GM20431 (cell line): ENCODE data around the gene TRIO.
"Not testable (repeated sequence)": the region's sequence is repeated elsewhere in the genome, so short reads cannot be mapped to it uniquely, and the experiment has no call there.

ENCODE experiments used
- in situ Hi-C: fragments of 300-500 bp; cut with MseI, MboI; formaldehyde crosslinking; loops from one replicate; pipeline ENCODE4 v1.15.0; 2020; ENCODE audit warnings: low sequenced_read_pairs; ENCODE audit not compliant: unreplicated experiment

The TRIO gene

DNA sequence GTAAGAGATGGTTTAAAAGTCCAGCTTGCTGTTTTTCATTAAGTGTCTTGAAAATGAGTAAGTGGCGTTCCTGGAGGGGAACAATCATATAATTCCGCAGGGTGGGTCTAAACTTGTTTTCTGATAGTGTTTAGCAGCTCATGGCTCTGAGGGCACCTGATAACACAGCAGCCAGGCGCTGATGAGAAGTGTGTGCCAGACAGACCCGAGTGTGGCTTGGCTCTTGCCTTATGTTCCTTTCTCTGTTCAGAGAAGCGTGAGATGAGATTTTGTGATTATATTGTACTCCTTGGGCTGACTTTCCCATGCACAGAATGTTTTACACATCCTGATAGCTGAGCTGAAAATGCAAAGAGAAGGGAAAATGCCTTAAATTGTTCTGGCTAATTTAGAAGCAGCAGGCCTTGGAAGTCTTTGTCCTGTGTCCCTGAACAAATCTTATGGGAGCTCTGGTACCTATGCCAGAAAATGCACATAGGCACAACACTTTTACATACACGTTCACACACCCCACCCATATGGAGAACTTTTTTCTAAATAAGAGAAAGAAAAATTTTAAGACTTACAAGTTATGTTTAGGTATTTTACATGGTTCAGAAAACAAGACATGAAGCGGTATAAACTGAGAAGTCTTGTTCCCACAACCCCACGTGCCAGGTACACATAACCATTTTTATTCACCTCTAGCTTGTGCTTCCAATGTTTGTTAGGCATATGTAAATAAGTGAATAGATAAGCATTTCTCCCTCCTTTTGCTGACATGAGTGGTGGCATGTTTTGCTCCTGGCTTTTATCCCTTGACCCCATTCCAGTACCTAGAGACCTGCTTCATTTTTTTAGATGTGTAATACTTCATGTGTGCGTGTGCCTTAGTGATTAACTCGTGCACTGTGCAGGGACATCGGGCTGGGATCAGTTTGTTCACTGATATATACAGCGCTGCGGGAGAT, 286.2 kb downstream of the TRIO start:
- in situ Hi-C loops, result no loop called here

DNA sequence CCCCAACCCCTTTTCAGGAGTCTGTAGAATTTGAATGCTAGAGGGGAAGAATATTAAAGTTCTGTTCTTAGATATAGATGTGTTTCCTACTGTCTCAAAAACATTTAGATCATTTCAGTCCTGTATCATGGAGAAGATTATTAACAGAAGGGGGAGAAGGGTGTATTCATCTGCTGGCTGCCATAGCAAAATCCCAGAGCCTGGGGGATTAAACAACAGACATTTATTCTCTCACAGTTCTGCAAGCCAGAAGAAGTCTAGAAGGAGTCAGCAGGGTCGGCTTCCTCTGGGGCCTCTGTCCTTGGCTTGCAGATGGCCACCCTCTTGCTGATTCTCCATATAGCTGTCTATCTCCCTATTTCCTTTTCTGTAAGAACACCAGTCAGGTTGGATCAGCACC, 288.4 kb downstream of the TRIO start:
- in situ Hi-C loops, result no loop called here

DNA sequence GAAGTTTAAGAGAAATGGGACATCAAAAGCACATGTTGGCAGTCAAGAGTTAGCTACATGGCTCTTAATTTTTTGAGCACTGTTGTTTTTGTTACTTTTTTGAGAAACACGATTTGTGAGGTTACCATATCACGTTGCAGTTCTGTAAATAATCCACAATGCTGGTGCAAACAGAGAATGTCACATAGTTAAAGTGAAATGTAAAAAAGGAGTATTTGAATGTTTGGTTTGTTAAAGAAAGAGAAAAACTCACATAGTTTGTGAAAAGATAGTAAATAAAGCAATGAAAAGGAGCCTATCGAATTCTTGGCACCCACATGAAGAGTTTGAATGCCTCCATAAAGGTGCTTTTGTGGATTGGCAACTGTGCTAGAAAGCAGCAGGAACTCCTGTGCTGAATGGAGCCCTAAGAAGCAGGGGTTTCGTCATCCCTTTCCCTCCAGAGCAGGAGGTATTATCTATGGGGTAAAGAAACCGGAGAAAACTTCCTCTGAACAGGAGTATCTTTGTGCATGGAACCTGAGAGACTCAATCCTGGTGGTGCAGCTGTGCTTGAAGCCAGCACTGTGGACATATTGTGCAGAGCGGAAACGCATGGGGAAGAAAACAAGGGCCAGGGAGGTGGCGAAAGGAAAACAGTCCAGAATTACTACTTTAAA, 289.9 kb downstream of the TRIO start:
- in situ Hi-C loops, result no loop called here

DNA sequence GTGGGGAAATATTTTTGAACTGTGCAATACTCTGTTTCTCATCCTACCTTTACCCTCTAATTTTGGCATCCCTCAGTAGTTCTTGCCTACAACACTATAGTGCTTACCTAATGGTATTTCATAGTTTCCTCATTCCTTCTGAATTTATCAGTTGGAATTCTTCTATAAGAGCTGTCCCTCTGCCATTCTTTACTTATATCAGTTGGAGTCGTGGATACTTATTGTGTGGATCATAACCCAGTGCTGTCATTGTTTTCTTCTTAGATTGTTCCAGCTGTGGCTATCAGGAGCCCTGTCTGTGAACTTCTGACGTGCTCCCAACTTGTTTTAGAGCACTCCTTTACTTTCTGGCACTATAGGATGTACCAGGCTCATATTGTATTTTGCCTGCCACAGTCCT, 292.3 kb downstream of the TRIO start:
- in situ Hi-C loops, result no loop called here

DNA sequence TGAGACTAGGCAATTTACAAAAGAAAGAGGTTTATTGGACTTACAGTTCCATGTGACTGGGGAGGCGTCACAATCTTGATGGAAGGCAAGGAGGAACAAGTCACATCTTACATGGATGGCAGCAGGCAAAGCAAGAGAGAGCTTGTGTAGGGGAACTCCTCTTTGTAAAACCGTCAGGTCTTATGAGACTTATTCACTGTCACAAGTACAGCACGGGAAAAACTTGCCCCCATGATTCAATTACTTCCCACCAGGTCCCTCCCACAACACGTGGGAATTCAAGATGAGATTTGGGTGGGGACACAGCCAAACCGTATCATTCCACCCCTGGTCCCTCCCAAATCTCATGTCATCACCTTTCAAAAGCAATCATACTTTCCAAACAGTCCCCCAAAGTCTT, 293.0 kb downstream of the TRIO start:
- in situ Hi-C loops, result not testable (repeated sequence)

DNA sequence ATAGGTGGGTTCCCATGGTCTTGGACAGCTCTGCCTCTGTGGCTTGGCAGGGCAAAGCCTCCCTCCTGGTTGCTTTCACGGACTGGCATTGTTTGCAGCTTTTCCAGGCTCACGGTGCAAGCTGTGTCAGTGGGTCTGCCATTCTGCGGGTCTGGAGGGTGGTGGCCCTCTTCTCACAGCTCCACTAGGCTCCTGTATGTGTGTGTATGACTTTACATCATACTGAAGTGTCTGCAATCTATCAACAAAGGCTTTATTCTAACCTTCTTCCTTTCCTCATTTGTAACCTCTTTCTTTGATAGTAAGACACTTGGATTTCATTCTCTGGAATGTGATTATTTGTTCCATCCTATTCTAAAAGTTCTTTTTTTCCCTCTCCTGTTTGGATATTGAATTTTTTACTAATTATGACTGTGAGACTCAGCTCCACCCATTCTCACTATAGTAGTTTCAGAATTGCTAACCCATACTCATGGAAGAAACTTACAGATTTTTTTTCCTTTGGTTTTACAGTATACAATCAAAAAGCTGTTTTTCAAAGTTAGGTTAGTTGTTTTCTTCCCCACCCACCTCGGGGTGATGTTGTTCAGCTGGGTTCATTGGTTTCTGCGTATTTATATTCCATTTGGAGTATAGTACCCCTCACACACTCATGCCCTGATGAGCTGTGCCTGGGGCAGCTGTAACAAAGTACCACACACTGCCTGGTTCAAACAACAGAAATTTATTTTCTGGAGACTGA, 293.8 kb downstream of the TRIO start:
- in situ Hi-C loops, result no loop called here

DNA sequence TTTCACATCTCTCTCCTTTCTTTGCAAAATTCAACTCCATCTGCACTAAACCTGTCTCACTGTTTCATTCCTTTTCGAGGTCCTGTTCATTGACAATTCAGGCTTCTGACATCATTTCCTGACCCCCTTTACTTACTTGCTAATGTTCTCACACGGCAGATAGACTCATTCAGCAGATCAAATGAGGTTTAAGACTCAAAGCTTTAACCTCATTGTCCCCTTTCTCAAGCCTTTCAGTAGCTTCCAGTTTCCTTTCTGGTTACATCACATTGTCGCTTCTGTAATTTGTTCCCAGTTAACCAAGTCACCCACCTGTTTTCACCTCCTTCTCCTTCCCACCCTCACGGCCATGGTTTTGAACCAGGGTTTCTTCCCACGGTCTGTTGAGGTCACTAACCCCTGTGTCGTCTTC, 295.1 kb downstream of the TRIO start:
- in situ Hi-C loops, result no loop called here

DNA sequence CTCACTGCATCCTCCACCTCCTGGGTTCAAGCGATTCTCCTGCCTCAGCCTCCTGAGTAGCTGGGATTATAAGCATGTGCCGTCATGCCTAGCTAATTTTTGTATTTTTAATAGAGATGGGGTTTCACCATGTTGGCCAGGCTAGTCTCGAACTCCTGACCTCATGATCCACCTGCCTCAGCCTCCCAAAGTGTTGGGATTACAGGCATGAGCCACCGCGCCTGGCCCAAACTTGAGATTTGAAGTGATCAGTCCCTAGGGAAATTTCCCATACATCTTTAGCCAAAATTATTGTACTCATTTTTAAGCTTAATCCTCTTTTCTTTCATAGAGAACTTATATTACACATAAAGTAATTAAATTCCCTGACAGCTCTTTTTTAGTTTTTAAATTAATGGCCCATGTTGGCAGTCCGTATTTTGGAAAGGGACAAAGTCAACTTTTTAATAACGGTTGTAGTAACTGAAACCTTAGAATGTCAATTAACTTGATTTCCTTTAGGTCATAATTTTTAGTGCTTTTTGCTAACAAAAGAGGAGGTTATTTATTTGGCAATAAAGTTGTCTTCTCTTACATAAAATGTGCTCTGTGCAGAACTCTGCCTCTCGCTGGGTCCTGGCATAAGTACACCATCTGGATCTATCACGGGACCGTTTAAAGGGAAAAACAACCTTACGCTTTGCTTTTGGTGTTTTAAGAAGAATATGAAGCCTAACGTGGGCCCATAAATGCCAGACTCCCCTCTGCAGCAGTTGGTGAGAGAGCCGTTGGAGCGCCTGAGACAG, 296.1 kb downstream of the TRIO start:
- in situ Hi-C loops, result no loop called here

DNA sequence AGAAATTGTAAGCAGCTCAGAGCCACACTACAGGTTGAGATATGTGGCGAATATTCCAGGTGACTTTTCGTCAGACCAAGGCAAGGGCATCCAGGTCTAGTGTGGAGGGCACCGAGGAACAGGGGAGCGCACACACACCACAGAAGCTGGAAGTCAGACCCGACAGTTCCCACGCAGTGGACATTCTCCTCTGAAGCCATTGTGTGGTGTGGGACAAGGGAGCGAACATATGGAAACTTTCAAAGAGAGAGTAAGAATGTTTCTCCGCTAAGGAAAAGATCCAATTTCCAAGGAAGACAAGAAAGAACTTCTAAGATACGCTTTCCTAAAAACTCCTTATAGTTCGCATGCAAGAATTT, 297.1 kb downstream of the TRIO start:
- in situ Hi-C loops, result no loop called here

DNA sequence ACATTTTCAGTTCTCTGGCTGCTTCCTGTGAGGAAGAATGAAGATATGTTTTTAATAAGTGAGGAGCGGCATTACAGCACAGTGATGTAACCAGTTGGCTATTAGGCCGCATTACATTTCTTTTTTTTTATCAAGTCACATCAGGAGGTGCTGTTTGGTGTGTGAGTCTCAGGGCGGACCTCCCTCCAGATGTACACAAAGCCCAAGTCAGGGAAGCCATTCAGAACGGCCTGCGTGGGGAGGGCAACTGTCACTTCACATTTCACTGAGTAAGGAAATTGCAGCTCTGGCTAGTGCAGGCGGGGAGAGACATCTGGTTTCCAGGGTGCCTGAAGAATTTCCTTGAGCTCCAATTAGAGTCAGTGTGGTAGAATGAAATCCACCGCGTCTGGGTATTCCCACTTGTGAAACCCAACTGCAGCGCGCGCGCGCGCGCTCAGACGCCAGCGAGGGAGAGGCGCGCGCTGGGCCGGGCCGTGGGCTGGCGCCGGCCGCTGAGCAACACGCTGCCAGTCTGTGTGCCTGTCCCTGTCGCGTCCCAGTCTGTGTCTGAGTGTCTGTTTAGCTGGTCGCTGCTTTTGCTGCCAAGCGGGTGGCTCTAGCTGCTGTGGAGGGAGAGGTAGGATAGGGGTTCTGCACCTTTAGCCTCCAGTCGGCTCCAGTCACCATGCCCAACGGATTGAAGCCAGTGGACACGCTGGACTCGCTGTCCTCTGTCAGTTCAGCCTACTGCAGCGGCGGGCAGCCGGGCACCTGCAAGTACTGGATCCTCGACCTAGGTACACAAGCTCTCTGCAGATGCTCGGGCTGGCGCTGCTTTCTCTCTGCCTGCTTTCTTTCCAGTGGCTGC, 297.7 kb downstream of the TRIO start:
- in situ Hi-C loops, result no loop called here

DNA sequence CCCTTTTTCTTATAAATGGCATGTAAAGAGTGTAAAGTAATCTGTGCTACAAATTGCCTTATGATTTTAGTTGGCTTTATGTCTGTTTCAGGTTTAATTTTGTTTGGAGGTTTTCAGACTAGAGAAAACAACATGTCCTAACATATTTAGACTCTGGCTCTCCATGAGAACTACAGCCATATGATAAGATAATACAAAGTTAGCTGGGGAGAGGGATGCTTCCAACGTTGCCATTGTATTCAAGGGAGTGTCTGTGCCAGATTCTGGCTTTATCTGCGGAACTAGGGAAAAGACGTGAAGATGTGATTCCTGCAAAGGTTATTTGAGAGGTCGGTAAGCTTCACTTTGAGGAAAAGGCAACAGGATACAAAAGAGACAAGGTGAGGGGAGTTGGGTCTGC, 298.5 kb downstream of the TRIO start:
- in situ Hi-C loops, result no loop called here

DNA sequence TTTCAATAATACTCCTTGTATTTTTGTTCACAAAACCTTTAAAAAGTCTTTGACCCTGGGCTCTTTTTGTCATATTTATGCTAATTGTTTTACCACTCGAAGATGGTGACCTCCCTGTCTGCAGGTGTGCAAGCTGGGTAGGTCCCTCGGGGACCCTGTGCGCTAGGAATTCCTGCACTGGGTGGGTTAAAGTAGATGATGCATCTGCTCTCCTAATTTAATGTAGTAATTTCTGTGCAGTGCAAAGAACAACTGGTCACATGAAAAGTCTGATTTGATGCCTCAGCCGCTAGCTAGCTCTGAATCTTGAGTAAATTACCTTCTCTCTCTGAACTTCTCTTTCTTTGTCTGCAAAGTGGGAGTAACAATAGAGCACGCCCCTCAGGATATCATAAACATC, 299.4 kb downstream of the TRIO start:
- in situ Hi-C loops, result no loop called here

DNA sequence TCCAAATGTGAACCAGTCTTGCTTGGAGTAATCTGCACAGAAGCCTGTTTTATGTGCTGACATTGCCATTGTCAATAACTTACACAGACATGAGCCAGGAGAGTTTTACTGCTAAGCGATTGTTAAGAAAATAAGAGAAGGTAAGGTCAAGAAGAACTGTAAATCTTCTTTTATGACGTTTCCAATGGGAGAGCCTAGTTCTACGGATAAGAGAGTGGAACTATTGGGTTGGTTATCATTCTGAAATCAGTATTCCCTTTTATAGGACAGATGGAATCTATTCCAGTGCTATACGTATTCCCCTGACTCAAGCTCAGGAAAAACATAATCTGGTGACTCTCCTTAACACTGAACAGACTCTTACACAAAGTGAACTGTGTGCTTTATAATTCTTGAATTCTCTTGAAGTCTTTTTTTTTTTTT, 300.5 kb downstream of the TRIO start:
- in situ Hi-C loops, result no loop called here

DNA sequence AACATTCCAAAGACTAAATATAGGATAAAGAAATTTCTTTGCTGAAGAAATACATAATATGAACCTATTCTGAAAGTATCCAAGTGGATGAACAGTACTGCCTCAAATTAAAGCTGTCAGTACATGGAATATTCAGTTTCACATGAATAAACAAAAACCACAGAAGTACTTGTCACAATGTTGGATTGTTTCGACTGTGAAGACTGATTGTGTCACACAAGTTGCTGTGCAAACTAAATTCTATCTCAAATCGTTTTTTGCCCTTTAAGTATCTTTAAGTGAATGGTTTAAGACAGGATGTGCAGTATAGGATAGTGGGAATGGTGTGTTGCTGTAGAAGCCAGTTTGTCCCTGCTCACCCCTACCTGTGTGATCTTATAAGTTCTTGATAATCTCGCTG, 301.0 kb downstream of the TRIO start:
- in situ Hi-C loops, result no loop called here

DNA sequence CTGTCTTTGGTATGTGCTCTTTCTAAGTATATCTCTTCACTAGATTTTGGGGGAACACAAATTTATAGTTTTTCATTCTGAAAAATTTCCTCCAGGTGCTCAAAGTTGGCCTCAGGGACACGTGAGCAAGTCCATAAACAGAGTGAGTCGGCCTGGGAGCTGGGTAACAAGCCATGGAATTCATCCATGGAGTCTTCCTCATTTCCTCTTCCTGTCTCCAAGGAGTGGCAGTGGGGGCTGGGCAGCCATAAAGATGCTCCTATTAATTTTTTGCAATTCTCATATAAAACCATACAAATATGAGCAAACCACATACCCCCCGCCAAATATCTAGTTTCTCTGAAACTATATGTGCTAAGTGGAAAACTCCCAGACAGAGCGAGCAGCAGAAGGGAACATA, 301.9 kb downstream of the TRIO start:
- in situ Hi-C loops, result no loop called here

DNA sequence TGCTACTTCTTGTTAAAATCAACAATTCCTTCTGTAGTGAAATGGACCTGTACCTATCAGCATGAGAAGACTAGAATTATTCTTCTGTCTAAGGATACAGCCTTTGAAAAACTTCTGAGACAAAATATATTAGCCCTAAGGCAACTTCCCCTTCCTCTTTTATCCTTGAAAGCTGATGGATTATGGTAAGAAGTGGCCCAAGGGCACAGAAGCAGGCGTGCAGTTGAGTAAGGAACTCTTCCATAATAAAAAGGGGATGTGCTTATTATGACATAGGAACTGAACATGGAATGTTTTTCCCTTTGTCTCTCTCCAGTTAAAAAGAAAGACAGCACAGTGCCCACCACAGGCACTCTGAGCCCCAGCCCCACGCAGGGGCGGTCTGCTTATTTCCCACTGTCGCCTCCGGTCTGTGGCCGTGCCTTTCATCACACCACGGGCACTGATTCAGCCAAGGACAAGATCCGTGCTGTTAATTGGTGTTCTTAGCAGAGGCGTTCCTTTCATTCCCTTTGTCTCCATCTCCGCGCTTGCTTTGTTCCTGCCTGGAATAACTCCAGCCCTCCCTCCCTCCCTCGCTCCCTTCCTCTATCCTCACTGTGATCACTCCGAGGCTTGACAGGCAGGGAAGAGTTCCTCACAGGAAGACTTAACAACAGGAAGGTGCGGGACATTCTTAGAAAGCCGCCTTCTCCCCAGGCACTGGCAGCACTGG, 302.6 kb downstream of the TRIO start:
- in situ Hi-C loops, result no loop called here

DNA sequence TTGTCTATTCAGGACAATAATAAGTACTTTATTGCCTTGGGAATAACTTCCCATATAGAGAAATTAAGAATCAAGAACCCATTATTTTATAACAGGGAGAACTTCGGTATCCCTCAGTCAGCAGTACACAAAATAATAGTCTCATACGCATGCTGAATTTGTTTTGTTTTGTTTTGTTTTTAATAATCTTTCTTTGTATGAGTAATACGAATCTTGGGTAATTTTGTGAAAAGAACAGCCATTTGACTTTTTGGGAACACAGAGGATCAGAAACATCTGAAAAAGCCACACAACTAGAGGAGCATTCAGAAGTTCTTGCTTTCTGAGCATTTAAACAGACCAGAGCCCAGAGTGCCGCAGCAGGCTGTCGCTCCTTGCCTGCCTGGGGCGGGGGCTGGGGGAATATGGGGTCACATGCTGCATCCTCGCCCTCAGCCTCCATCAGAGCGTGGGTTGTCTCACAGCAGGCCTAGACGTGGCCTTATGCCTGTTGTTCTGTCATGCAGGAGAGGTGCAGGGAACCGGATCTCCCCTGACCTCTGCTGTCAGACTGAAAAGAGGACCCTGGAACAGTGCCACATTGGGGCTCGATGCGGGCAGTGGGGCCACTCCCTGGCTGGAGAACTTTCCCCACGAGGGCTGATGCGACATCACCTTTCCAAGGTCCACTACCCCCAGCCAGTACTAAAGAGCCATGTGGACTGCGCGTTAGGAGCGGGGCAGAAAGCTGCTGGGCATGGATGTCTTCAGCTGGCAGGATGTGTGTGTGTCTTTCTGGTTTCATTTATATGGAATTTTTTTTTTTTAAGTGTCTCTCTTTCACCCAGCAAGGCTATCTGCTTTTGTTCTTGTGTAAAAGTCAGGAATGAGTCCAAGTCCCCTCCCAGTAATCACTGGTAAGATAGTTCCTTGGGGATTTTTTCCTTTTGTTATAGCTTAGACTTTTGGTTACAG, 305.1 kb downstream of the TRIO start:
- in situ Hi-C loops, result no loop called here
